Measurements from ENCODE around the gene FOXE3.

Gene FOXE3

GRCh38 chr1:47415728-47416318 is at the start of gene FOXE3:
Gene FOXE3, plus strand, starts transcription at chr1:47416285. Its CDS starts 31 bp downstream, at chr1:47416316.
- DNase-seq, result no peak

GRCh38 chr1:47367651-47368050 is 48.4 kb upstream of the FOXE3 start:
- DNase-seq, result no peak

- DNase-seq, result no peak
These were observed 45.0 kb upstream of the FOXE3 start for GRCh38 chr1:47371016-47371517.

DNA sequence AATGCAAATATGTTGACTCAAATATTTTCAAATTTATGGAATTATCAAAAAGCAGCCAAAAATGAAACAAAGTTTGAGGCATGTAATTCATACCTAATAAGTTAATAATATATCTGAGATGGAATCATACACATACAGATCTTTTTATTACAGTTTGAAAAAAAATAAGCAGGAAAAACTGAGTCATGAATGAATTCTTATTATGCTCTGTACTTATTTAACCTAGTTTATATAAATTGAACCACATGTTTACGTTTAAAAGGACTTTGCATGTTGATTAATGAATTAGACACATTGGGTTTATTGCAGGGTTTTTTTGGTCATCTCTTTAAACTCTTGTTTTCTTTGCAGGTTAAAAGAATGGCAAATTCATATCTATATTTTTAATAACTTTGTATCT is 41.6 kb upstream of the FOXE3 start:
- DNase-seq, result no peak

GRCh38 chr1:47378147-47378546 is 37.9 kb upstream of the FOXE3 start:
- DNase-seq, result no peak

- DNase-seq, result no peak
These were observed 35.4 kb upstream of the FOXE3 start for GRCh38 chr1:47380699-47381098.

DNA sequence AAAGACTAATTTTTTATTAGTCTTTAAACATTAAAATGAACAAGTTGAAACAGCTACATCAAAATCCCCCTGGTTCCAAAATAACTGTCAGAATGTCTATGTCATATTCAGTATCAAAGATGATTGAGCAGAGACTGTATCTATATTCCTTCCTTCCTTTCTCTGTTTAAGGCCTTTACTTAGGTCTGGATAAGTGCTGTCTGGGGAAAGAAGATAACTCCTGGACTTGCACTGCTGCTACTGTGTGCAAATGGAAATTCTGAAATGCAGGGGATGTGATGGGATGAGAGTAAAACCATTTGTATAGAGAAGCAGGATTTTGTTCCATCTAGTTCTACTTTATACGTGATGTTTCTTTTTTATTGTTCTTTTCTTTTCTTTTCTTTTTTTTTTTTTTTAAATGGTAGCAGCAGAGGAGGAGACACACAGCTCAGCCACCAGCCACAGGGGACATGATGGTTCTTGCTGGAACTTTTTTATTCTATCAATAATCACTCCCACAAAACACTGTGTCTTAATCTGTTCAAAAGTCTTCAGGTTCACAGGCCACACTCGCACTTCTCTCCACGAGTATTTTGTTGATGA is 33.6 kb upstream of the FOXE3 start:
- DNase-seq, result no peak

GRCh38 chr1:47384083-47384482 is 32.0 kb upstream of the FOXE3 start:
- no peak for DNase-seq

DNA sequence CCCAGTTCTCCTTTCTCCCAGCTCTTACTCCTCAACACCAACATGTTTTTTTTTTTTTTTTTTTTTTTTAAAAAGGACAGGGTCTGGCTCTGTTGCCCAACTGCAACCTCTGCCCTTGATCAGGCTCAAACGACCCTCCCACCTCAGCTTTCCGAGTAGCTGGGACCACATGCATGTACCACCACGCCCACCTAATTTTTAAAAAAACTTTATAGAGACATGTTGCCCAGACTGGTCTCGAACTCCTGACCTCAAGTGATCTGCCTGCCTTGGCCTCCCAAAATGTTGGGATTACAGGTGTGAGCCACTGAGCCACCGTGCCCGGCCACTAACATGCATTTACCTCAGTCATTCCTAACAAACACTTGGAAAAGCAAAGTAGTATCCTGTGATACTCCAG is 31.1 kb upstream of the FOXE3 start:
- DNase-seq, result no peak

DNA sequence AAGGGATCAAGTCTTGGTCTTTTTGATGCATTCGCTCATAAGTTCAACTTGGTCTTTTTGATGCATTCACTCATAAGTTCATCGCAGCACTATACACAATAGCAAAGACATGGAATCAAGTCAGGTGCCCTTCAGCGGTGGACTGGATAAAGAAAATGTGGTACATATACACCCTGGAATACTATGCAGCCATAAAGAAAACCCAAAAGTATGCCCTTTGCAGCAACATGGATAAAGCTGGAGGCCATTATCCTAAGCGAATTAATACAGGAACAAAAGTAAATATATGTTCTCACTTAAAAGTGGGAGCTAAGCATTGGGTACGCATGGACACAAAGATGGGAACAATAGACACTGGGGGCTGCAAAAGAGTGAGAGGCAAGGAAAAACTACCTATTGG is 29.8 kb upstream of the FOXE3 start:
- no peak for DNase-seq

DNA sequence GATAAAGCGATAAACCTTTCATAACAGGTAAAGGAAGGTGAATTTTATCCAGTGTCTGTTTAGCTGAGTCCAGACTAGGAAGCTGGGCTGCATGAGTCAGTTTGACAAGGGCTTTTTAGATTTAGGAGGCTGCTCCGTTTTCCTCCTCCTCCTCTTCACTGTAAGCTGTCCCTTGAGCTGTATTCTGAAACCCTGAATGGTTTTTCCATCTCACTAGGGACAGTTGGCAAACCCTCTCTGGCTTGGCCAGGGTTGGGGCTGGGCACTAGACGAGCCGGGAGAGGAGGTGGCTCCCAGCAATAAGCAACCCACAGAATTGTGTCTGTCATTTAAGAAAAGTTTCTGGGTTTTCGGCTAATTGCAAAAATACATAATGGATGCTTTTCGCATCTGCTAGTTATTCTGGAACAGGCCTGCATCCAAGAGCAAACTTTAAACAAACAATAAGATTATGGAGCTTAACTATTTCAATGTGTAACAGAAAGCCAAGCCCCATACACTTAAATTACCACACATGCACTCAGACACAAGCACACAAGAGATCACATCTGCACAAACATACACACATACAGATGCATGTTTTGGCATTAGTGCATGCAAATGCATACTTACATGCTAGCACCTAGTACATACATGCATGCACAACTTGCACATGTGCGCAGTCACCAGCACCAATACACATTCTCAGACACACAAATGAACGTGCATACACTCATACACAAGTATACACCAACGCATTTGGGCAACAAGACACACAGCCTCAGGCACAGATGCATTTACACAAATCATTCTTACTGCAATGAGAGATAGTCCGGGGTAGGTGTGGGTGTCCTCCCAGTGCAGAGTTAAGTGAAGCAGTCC is 27.8 kb upstream of the FOXE3 start:
- DNase-seq, result no peak

DNA sequence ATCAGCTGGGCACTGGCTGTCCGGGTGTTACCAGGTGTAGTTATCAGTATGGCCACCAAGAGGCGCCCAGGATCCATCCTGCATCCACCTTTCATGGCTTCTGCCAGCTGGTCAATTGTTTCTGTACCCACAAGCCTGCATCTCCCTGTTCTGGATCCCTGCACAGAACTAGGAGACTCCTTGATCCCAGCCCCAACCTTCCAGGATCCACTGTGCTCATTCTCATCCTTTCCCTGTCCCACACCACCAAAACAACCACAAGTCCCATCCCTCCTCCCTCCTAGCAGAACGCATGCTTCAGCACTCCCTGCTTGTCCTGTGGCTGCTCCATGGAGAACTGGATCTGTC is 27.2 kb upstream of the FOXE3 start:
- DNase-seq, result peak; percentile 38

DNA sequence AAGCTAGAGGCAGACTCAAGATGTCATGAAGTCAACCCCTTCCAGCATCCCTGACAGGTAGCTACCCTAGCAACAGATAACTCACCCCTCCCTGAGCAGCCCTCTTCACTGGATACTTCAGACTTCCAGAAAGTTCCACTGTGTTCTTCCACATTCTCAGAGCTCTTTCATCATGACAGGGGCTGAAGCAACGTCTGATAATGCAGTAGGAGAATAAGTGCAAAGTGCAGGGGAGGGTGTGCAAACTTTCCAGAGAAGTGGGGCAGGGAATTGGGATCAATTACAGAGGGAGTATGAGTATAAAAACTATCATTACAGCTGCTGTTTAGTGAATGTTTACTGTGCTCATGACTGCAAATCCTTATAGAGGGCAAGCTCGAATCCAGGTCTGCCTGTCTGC is 26.4 kb upstream of the FOXE3 start:
- no peak for DNase-seq

DNA sequence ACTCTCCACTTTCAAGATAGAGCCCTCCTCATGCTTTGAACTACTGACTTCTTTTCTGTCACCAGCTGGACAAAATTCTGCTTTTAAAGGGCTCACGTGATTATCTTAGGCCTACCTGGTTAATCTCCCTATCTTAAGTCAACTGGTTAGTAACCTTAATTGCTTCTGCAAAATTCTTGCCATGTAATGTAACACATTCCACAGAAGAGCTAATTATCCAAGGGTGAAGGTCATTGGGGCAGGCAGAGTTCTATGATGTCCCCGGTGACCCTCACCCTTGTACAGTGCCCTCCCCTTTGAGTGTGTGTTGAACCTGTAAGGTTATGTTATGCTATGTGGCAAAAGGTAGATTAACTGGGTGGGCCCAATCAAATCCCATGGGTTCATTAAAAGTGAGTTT is 25.2 kb upstream of the FOXE3 start:
- DNase-seq, result no peak

- no peak for DNase-seq
These were observed 22.9 kb upstream of the FOXE3 start for GRCh38 chr1:47393141-47393540.

- DNase-seq, result no peak
These were observed 20.7 kb upstream of the FOXE3 start for GRCh38 chr1:47395433-47395832.

DNA sequence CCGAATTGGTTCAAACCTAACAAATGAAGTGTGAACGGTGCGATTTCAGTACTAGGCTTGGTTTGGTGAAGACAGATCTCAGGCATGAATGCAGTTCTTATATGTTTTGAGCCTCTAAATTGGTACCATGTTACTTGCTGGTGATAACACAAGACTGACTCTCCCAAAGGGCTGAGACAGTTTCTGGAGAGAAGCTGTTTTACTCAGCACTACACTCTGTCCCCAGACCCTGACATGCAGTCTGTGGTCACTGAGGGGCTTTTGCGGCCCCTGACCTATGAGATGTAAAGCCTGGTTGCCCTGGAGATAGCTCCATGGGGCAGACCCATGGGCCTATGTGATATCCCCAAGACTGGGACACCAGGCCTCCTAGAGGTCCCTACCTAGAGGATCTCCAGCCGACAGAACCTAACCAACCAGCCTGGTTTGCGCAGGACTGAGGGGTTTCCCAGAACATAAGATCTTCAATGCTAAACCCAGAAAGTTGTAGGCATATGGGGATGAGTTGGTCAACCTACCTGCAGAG is 19.4 kb upstream of the FOXE3 start:
- no peak for DNase-seq

DNA sequence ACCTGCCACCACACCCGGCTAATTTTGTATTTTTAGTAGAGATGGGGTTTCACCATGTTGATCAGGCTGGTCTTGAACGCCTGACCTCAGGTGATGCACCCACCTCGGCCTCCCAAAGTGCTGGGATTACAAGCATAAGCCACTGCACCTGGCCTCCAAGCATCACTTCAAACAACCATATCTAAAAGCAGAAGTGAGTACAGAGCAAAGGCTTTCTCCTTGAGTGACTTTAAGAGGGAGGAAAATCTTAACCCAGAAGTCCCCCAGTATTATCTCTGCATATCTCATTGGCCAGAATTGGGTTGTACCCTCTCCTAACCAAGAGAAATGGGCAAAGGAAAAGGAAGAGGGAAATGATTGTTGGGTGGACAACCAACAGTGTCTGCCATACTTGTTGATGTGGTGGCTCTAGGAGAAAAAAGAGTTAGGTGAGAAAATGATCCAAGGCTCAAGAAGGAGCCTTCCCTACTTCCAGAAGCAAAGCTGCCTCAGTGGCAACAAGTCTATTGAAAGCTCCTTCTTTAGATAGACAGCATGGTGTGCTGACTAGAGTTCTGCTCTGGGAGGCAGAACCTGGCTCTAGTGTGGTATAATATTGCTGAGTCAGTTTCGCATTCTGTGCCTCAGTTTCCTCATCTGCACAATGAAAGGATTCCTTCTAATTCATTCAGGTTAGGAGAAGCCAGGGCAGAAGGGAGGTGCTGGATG is 16.8 kb upstream of the FOXE3 start:
- no peak for DNase-seq

DNA sequence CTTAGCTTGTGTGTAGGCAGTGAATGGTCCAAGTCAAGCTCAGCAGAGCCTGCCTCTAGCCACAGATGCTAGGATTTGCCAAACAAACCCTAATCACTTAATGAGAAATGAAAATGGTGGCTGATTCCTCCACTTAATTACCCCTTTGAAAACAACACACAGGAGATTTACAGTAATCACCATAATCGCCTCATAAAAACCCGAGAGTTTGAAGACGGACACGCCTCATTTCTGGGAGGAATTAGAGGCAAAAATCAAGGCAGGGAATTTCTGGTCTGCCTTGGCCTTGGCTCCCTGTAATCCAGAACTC is 16.3 kb upstream of the FOXE3 start:
- no peak for DNase-seq

- no peak for DNase-seq
These were observed 14.3 kb upstream of the FOXE3 start for GRCh38 chr1:47401761-47402160.

GRCh38 chr1:47402591-47402990 is 13.5 kb upstream of the FOXE3 start:
- DNase-seq, result no peak

DNA sequence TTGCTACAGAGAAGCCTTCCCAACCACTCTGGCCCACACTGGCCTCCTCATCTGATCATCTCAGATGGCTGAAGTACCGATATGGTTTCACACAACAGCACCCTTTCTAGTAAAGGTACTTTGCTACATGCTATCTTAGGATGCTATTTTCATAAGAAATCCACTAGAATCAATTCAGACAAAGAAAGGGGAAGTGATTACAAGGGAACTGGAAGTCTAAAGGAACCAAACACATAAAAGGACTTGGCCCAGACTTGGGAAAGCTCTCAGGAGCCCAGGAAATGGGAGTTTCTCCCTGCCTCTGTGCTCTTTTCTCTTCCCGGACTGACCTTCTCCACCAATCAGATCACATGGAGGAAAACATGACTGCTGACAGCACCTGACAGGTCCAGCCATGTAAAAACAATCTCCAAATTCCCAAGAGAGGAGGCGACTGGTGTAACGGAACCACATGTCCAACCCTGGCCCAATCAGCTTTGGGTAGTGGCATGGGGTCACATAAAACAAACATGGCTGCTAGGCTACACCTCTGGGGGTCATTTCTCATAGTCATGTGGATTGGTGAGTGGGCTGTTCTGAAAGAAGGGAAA is 12.7 kb upstream of the FOXE3 start:
- DNase-seq, result no peak

- no peak for DNase-seq
These were observed 10.4 kb upstream of the FOXE3 start for GRCh38 chr1:47405697-47406096.
